OCI-LY1 (cell line): Measurements from ENCODE around the gene OXNAD1.

Source experiments
- H2AFZ ChIP-seq: fragments of 200-600 bp; sonication (generic), shearing (Covaris generic); 2 replicates; pipeline ENCODE4 v1.6.0; 2014; ENCODE audit warnings: antibody characterized with exemption, mild to moderate bottlenecking, low read length
- H3F3A ChIP-seq: fragments of 200-600 bp; sonication (generic), shearing (Covaris generic); 2 replicates; pipeline ENCODE4 v1.6.0; 2014; ENCODE audit warnings: mild to moderate bottlenecking, antibody characterized with exemption, low read length, moderate library complexity; ENCODE audit not compliant: insufficient read depth
- H3K27ac ChIP-seq: fragments of 200-600 bp; sonication (generic); 2 replicates; pipeline ENCODE4 v1.5.1; 2014; ENCODE audit warnings: low read length, mixed run types, mild to moderate bottlenecking, low read depth; ENCODE audit not compliant: poor library complexity, severe bottlenecking
- H3K27me3 ChIP-seq: fragments of 200-600 bp; sonication (generic); 2 replicates; pipeline ENCODE4 v1.6.0; 2014; ENCODE audit warnings: antibody characterized with exemption, mild to moderate bottlenecking, low read length, moderate library complexity; ENCODE audit not compliant: insufficient read depth
- H3K36me3 ChIP-seq: fragments of 200-600 bp; sonication (generic); 2 replicates; pipeline ENCODE4 v1.6.1; 2014; ENCODE audit warnings: mild to moderate bottlenecking, antibody characterized with exemption, low read length, moderate library complexity, mixed read lengths; ENCODE audit not compliant: insufficient read depth
- H3K4me1 ChIP-seq: fragments of 200-600 bp; sonication (generic); 2 replicates; pipeline ENCODE4 v1.5.1; 2014; ENCODE audit warnings: mild to moderate bottlenecking, low read length, moderate library complexity; ENCODE audit not compliant: insufficient read depth, severe bottlenecking
- H3K4me2 ChIP-seq: fragments of 200-600 bp; sonication (generic), shearing (Covaris generic); 2 replicates; pipeline ENCODE4 v1.6.1; 2014; ENCODE audit warnings: low read length
- H3K4me3 ChIP-seq: fragments of 200-600 bp; sonication (generic); 2 replicates; pipeline ENCODE4 v1.5.1; 2014; ENCODE audit warnings: low read length, low read depth, mild to moderate bottlenecking, mixed read lengths; ENCODE audit not compliant: poor library complexity, severe bottlenecking
- H3K79me2 ChIP-seq: fragments of 200-600 bp; shearing (Covaris generic); 2 replicates; pipeline ENCODE4 v1.6.1; 2016; ENCODE audit warnings: mixed run types, low read length, mixed read lengths; ENCODE audit not compliant: insufficient read depth
- H3K9ac ChIP-seq: fragments of 200-600 bp; sonication (generic), shearing (Covaris generic); 2 replicates; pipeline ENCODE4 v1.6.1; 2014; ENCODE audit warnings: mild to moderate bottlenecking, low read length, mixed read lengths
- H3K9me2 ChIP-seq: fragments of 200-600 bp; sonication (generic), shearing (Covaris generic); 2 replicates; pipeline ENCODE4 v1.6.1; 2014; ENCODE audit warnings: low read depth, mild to moderate bottlenecking, low read length, mixed read lengths
- H3K9me3 ChIP-seq: fragments of 200-600 bp; shearing (Covaris generic); 2 replicates; pipeline ENCODE4 v1.6.1; 2014; ENCODE audit warnings: low read length, mixed read lengths
- H4K20me1 ChIP-seq: fragments of 200-600 bp; sonication (generic), shearing (Covaris generic); 2 replicates; pipeline ENCODE4 v1.6.0; 2016; ENCODE audit warnings: mild to moderate bottlenecking, low read length; ENCODE audit not compliant: insufficient read depth
- EZH2 ChIP-seq: fragments of 200-600 bp; sonication (generic), shearing (Covaris generic); IDR thresholded peaks from 2 replicates; pipeline ENCODE4 v1.8.0; 2017; ENCODE audit warnings: borderline replicate concordance, mixed run types, mild to moderate bottlenecking, antibody characterized with exemption, low read length, moderate library complexity, mixed read lengths
- TF ChIP-seq, protein P1 (sequence below): fragments of 200-600 bp; sonication (generic), shearing (Covaris generic); IDR thresholded peaks from 2 replicates; pipeline ENCODE4 v1.5.1; 2017; ENCODE audit warnings: mild to moderate bottlenecking, antibody characterized with exemption, low read length, moderate library complexity, mixed read lengths

Gene OXNAD1

GRCh38 chr3:16304061-16305010 lies 39.3 kb downstream of the OXNAD1 start:
- Histone ChIP-seq H3K27ac (peak overlapping the region; percentile 13), H3K79me2 (no peaks in the 10 kb centered on the region), H2AFZ (no peak overlapping the region), H3K9me2 (no peaks in the 10 kb centered on the region), H3K4me3 (no peak overlapping the region), H3K9ac (no peak overlapping the region), H4K20me1 (no peaks in the 10 kb centered on the region), H3K27me3 (no peaks in the 10 kb centered on the region), H3K9me3 (no peaks in the 10 kb centered on the region), H3K4me2 (no peak overlapping the region), H3K36me3 (peaks cover 23% of the 10 kb centered on the region; the same call in 1 of the 2 replicates), H3K4me1 (peaks cover 41% of the 10 kb centered on the region), H3F3A (no peaks in the 10 kb centered on the region)
- no peak for TF ChIP-seq EZH2
- TF ChIP-seq, protein P1, sequence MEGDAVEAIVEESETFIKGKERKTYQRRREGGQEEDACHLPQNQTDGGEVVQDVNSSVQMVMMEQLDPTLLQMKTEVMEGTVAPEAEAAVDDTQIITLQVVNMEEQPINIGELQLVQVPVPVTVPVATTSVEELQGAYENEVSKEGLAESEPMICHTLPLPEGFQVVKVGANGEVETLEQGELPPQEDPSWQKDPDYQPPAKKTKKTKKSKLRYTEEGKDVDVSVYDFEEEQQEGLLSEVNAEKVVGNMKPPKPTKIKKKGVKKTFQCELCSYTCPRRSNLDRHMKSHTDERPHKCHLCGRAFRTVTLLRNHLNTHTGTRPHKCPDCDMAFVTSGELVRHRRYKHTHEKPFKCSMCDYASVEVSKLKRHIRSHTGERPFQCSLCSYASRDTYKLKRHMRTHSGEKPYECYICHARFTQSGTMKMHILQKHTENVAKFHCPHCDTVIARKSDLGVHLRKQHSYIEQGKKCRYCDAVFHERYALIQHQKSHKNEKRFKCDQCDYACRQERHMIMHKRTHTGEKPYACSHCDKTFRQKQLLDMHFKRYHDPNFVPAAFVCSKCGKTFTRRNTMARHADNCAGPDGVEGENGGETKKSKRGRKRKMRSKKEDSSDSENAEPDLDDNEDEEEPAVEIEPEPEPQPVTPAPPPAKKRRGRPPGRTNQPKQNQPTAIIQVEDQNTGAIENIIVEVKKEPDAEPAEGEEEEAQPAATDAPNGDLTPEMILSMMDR, result no peak

GRCh38 chr3:16305111-16305541 lies 40.1 kb downstream of the OXNAD1 start:
- Histone ChIP-seq H3K27me3 (no peaks in the 10 kb centered on the region), H3K4me1 (peaks cover 35% of the 10 kb centered on the region), H3K4me2 (no peak overlapping the region), H3K36me3 (peaks cover 29% of the 10 kb centered on the region; the same call in 1 of the 2 replicates), H3K4me3 (no peak overlapping the region), H3K79me2 (no peaks in the 10 kb centered on the region), H3K9ac (no peak overlapping the region), H3K9me3 (no peaks in the 10 kb centered on the region), H3K27ac (peak overlapping the region; percentile 13), H4K20me1 (no peaks in the 10 kb centered on the region), H3K9me2 (no peaks in the 10 kb centered on the region), H2AFZ (no peak overlapping the region), H3F3A (peaks cover under 1% of the 10 kb centered on the region; the same call in 1 of the 2 replicates)
- TF ChIP-seq, protein P1, result no peak
- no peak for TF ChIP-seq EZH2

DNA sequence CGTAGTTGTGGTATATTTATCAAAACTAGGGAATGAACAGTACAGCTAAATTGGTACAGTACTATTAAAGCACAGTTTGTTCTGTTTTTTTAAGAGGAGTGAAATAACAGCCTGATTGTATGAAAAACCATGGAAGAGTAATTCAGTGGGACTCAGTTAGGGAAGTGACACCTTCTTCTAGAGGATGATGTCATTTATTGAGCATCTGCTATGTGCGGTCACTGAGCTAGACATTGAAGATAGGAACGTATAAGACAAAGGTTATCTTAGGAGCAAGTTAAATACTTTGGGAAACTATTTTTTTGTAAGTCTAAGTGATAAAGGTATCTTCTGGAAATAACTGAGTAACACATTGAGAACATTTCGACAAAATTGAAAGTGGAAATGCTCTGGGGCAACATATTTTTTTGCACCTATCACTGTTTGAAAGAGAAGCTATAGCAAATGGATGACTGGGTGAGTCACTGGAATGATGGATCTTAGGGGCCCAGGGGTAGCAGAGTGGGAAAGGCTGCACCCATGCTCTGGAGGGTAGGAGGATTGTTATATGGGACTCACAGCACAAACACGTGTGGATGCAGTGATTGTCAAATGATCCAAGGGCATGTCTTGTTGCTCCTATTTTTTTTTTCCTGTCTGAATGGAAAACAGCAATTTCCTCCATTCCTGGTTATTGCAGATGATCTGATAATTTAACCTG lies 43.0 kb downstream of the OXNAD1 start:
- peaks cover 39% of the 10 kb centered on the region; the same call in 1 of the 2 replicates for H3K36me3 ChIP-seq
- no peaks in the 10 kb centered on the region for H3K27me3 ChIP-seq
- TF ChIP-seq, protein P1, result no peak
- no peak for TF ChIP-seq EZH2
- H3K4me3 ChIP-seq, result no peak overlapping the region
- peaks cover 3% of the 10 kb centered on the region; the same call in 1 of the 2 replicates for H3F3A ChIP-seq
- no peaks in the 10 kb centered on the region for H3K9me2 ChIP-seq
- H4K20me1 ChIP-seq, result no peaks in the 10 kb centered on the region
- no peak overlapping the region for H3K4me2 ChIP-seq
- H3K9me3 ChIP-seq, result no peaks in the 10 kb centered on the region
- H3K4me1 ChIP-seq, result peaks cover 7% of the 10 kb centered on the region
- H3K79me2 ChIP-seq, result no peaks in the 10 kb centered on the region
- H3K27ac ChIP-seq, result no peak overlapping the region
- no peak overlapping the region for H2AFZ ChIP-seq
- no peak overlapping the region for H3K9ac ChIP-seq
